GM19395 (cell line): ENCODE measurements around the gene GZMH.
"Not testable (repeated sequence)": the region's sequence is repeated elsewhere in the genome, so short reads cannot be mapped to it uniquely, and the experiment has no call there.

Experiments
- ATAC-seq: cut with Tn5 transposase; IDR thresholded peaks from one replicate; pipeline ENCODE4 v1.9.1; 2021; ENCODE audit warnings: mild to moderate bottlenecking, moderate library complexity; ENCODE audit not compliant: unreplicated experiment

Gene GZMH, protein sequence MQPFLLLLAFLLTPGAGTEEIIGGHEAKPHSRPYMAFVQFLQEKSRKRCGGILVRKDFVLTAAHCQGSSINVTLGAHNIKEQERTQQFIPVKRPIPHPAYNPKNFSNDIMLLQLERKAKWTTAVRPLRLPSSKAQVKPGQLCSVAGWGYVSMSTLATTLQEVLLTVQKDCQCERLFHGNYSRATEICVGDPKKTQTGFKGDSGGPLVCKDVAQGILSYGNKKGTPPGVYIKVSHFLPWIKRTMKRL

DNA sequence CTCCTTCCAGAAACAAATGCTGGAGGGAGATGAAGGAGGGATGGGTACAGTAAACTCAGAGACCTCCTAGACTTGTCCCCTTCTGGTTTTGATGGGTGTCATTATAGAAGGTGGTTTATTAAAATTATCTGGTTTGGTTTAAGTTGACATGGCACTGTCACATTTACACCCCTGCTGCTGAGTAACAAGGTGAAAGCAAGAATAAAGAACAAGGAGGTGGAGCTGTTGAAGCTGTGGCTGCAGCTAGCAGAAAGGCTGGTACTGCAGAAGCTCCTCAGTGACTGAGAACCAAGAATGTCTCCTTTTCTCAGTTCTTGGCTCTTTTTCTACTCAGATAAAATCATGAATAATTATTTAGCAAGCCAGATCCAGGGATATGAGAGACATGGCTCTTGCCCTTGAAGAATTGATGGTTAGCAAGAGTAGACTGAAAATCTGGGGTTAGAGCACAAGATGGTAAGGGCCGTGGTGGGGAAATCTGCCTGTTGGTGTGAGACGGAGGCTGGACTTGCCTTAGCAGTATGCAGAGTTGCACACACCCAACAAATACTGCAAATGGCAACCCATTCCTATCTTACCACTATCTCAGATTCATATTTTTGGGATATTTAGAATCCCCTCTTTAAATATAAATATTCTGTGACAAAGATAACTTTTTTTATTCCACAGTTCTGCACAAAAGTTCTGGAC is at the start of gene GZMH:
Gene GZMH (minus strand): TSS at position 31 of the 690 bp plus-strand sequence. CDS start 72 bp downstream, outside the sequence.
- peak; percentile 56 for ATAC-seq

DNA sequence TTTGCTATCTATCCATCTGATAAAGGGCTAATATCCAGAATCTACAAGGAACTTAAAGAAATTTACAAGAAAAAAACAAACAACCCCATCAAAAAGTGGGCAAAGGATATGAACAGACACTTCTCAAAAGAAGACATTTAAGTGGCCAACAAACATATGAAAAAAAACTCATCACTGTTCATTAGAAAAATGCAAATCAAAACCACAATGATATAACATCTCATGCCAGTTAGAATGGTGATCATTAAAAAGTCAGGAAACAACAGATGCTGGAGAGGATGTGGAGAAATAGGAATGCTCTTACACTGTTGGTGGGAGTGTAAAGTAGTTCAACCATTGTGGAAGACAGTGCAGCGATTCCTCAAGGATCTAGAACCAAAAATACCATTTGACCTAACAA is 38.9 kb upstream of the GZMH start:
- not testable (repeated sequence) for ATAC-seq

DNA sequence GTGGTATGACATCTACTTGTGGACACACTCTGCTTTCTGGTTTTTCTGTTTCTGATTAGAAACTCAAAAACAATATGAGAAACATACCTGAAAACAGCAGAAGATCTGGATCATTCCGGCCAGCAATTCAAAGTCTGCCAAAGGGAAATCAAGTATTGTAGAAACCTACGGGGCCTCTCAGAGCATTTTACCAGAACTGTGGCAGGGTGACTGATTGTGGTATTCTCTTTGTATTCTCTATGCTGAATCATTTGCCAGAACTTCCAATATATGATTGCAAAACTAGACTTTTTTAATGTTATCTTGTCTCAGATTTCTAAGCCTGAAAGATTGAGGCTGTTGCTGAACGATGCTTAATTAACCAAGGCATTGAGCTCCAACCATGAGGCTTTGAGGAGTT is 30.4 kb upstream of the GZMH start:
- no peak for ATAC-seq

DNA sequence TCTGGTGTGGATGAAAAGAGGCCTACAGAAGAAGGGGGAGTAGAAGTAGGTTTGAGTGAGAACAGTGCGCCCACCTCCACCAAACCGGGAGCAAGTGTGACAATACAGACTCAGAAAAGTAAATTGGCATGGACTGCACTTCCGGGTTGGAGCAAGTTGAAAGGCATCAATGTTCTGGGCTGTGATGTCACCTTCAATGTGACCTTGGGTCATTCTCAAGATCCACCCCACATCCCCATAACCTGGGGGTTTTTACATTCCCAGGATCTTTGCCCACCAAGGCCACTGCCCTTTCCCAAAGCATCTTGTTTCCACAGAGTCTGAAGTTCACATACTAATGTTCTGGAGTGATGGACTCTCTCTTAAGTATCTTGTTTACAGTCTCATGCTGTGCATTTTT is 29.8 kb upstream of the GZMH start:
- no peak for ATAC-seq

DNA sequence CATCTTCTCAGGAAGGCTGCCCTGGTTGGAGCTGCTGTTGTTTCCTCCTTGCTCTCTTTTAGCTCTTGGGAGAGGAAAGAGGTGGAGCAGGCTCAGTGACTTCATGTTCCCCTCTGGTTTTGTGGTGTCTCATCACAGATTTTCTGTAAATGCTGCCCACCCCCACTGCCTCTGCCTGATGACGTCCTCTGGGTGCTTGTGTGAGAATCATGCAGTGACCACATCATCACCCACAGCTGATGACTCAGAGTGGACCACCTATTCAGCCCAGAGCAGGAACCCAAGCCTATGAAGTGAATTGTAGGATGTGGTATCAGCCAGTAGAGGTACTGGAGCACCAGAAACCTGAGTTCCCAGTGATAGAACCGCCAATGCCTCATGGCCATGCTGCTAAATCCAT is 24.7 kb upstream of the GZMH start, which contains the start of gene GZMB:
Gene GZMB (minus strand): TSS at position 33 of the 400 bp plus-strand sequence. CDS start 30 bp downstream, at position 3.
- ATAC-seq = no peak

DNA sequence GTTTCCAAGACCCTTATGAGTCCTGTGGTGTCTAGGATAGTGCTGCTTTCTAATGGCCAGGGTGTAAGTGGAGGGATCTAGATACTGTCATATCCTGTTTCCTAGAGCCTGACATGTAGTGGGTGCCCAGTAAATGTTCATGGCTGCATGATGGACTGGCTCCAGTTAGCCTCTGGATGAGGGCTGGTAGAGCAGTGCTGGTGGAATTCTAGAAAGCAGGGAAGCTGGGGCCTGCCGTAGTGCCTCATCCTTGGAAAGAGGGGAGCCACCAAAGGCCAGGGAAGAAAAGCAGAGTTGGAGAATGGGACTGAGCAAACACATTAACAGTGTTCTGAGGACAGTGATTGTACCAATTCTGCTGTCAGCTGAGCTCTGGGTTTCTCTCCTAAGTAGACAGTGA is 23.9 kb upstream of the GZMH start:
- no peak for ATAC-seq

DNA sequence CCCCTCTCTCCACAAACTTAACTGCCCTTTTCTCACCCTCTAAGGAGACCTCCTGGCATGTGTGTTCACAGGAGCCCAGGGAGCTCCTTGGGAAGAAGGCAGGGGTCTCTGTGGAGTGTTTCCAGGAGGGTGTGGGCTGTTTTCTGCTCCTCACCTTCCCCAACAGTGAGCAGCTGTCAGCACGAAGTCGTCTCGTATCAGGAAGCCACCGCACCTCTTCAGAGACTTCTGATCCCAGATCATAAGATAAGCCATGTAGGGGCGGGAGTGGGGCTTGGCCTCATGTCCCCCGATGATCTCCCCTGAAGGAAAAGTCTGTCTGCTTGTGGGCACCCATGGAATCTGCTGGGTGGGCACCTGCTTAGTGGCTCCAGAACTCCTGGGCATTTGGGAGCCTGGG is 23.3 kb upstream of the GZMH start:
- ATAC-seq = no peak

DNA sequence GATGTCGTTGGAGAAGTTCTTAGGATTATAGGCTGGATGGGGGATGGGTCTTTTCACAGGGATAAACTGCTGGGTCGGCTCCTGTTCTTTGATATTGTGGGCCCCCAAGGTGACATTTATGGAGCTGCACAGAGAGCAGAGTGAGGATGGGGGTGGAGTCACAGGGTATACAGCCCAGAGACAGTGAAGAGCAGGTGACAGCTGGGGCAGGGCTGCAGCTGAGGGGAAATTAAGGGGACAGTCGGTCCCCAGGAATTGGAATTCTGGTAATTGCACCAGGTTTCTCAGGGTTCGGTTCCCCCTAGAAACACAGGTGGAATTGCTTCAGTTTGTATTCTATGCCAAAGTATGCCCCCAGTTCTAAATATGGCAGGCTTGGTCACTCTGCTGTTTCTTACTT is 22.9 kb upstream of the GZMH start:
- ATAC-seq = no peak

DNA sequence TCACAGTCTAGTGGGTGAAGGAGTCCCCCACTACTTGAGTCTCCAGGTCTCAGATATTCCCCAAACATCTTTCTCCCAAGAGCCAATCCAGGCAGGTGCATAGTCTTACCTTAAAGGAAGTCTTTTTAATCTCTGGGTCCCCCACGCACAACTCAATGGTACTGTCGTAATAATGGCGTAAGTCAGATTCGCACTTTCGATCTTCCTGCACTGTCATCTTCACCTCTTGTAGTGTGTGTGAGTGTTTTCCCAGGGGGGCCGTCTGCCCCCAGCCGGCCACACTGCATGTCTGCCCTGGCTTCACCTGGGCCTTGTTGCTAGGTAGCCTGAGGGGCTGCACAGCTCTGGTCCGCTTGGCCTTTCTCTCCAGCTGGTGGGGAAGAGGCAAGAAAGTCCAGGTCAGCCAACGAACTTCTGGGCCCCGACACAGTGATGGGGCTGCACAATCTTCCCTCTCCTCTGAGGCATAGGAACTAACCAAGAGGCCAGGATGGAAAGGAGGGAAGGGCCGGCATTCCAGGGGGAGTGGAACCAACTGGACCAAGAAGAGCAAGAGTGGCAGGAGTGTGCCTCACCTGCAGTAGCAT is 22.4 kb upstream of the GZMH start:
- ATAC-seq = no peak

DNA sequence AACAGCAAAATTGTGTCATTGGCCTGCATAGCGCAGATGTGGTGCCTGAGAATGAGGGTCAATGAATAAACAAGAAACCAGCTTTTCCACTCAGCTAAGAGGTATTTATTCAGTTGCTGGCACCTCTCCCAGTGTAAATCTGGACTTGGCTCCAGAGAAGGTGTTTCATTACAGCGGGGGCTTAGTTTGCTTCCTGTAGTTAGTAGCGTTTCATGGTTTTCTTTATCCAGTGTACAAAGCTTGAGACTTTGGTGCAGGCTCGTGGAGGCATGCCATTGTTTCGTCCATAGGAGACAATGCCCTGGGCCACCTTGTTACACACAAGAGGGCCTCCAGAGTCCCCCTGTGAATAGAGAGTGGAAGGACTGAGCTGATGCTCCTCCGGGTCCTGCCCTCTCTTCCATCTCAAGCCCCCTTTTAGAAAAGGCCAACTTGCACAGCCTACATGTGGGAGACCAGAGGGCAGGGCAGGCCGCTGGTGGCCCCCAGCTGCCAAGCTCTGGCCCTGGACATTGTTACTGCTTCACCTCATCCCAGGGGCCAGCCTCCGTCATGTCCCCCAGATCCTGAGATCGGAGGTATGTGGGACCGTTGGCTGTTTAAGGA is 21.5 kb upstream of the GZMH start:
- ATAC-seq = no peak

DNA sequence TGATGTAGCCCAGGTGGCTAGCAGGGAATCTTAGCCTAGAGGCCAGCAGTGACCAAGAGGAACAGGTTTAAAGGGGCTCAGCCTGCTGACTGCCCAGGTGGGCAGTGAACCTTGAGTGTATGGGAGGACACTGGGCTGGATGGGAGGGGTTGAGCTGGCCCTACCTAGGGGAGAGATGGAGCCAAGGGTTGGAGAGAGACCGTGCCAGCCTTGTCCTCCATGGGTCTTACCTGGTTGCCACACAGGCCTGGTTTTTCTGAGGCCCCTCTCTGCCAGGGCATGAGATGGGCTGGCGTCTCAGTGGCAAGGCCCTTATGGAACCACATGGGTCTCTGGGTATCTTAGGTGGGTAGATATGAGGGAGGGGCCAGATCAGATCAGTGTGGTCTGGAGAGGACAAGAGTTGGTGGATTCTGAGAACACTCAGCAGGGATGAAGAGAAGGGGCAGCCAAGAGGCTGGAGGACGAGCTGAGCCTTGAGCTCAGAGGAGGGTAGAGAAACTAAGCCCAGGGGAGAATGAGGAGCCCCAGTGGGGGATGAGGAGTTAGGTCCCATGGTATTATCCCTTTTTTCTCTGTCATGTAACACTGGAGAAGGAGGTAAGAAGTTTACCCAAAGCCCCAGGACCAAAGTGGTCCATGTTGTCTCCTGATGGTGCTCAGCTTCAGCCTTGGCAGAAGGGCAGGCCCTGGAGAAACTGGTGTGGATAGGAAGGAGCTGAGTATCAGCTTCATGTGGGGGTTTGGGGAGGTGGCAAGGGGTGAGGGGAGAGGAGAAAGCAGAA is 20.8 kb upstream of the GZMH start:
- ATAC-seq = no peak

DNA sequence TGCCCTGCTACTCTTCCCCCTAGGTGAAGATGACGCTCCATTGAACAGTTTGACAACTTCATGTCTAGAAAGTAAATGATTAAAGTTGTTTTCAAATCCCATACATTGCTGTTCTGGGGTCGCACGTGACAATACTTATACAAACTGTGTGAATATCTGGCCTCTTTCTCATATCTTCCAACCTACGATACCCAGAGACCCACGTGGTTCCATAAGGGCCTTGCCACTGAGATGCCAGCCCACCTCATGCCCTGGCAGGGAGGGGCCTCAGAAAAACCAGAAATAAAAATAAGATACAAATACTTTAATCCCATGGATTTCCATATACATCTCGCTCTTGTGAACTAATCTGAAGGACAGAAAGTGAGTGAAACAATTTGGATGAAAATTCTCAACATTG is 20.0 kb upstream of the GZMH start:
- ATAC-seq = no peak

DNA sequence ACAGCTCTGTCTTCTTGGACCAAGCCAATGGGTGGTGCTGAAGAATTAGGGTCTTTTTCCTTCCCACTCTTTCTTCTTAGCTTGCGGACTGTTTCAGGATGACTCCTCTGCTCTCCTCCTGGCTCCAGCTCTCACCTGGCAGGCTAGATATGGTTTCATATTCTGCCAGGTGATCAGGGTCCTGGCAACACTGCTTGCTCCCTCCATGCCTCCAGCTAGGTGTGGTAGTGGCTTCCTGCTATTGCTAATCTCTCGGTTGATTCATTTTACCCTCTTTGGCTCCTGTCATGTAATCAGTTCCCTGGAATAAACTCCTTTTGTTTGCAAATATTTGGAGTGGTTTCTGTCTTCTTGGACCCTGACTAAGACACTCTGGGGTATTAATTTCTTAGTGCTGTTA is 4.3 kb upstream of the GZMH start:
- ATAC-seq = no peak

DNA sequence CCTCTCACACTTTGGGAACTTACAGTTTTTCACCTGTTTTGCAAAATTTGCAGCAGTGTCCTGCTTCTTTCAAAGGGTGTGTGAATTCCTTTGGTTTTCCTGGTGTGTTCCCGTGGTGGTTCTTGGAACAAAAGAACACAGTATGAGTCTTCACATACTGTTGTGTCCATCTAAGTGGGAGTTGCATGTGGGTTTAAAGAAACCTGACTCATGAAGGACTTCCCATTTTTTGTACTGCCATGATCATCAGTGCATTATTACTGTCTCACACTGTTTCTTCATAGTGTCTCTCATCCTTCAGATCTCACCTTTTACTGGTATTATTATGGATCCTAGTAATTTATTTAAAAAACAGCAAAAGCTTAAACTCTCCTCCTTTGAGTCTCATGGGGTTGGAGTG is 3.8 kb upstream of the GZMH start:
- ATAC-seq = no peak

DNA sequence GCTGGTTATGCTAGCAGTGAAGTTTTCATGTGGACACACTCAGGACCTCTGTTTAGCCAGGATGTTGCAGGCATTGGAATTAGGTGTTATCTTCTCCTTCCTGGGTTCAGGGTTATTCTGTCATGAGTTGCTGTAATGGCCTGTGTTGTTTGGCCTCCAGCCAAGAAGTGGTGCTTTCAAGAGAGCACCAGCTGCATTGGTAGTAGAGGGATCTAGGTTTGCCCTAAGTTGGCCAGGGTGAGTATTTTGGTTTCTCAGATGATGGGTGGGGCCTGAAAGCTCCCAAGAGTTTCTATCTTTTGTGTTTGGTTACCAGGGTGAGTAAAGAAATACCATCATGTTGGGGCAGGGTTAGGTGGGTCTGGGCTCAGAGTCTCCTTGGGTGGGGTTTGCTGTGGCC is 2.7 kb upstream of the GZMH start:
- no peak for ATAC-seq

DNA sequence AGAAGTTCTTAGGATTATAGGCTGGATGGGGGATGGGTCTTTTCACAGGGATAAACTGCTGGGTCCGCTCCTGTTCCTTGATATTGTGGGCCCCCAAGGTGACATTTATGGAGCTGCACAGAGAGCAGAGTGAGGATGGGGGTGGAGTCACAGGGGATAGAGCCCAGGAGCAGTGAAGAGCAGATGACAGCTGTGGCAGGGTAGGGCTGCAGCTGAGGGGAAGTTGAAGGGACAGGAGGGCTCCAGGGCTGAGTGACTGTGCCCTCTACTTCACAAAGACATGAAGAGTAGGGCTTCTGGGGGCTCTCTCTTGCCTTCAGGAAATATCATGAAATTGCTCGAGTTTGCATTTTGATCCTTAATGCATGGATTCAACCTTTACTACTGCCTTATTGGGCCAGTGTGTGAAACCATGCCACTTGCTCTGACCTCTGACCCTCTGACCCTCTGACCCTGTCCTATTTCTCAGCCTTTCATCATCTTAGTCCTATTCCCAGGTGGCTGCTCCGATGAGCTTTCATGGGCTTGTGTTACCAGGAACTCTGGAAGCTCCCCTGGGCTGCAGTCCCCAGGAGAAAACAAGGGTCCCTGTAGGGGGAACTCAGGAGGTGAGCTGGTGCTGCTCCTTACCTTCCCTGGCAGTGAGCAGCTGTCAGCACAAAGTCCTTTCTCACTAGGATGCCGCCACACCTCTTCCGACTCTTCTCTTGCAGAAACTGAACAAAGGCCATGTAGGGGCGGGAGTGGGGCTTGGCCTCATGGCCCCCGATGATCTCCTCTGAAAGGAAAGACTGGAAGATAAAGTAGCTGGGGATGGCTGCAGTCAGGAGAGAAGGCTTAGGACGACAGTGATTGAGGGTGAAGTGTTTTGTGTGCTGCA is 1.6 kb downstream of the GZMH start:
- no peak for ATAC-seq

DNA sequence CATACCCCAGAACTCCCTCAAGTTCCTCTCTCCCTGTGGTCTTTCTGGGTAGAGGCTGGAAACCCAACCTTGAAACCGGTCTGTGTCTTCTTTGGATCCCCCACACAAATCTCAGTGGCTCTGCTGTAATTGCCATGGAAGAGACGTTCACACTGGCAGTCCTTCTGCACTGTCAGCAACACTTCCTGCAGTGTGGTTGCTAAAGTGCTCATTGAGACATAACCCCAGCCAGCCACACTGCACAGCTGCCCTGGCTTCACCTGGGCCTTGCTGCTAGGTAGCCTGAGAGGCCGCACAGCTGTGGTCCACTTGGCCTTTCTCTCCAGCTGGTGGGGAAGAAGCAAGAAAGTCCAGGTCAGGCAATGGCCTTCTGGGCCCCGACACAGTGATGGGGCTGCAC is 2.4 kb downstream of the GZMH start:
- ATAC-seq = no peak

DNA sequence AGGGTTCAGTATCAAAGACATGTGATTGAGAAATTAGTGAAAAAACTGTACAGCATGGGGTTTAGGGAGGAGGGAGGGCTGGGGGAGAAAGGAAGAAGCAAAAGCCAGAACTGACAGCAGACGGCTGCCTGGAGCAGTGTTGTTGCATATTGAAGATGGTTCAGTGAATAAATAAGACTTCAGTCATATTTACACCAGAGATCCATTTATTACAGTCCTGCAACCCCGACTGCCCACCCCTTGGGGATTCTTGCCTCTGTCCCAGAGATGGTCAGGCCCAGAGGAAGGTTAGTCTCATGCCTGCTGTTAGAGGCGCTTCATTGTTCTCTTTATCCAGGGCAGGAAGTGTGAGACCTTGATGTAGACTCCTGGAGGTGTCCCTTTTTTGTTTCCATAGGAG is 3.2 kb downstream of the GZMH start:
- no peak for ATAC-seq

DNA sequence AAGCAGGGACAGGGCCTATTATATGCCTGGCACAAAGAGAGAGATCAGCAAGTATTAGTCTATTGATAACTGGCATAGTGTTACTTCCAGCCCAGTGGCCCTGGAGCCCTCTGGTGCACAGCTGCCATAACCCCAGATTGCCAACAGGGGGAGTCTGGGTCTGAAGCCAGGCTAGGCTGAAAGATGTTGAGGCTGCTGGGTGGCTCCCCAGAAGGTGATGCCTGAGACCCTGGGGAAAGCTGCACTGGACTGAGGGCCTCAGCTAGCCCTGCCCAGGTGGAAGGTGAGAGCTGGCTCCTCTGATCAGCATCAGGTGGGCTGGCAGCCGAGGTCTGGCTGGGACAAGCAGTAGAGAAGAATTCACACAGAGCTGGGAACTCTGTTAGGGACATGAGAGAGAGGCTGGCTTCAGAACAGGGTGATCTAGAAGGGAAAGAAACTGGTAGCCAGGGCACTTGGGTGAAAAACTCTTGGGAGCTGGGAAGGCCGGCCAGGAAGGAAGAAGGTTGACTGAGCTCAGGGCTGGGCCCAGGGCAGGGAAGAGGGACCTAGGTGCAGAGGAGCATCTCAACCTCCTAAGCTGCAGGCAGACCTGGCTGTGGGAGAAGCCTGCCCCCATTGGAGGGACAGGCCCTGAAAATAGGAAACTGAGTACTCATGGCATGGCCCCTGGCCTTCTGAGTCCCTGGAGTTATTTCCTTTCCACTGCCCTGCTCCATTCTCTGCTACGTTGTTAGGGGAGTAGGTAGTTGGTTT is 3.9 kb downstream of the GZMH start:
- peak; percentile 85 for ATAC-seq
